IPS-NIHi7 (cell line): ENCODE results near the gene KCNQ5.
A peak's percentile ranks its signal among the peaks of the same experiment; 100 is the strongest.
"Not testable (repeated sequence)": the region's sequence is repeated elsewhere in the genome, so short reads cannot be mapped to it uniquely, and the experiment has no call there.

Experiments
- DNase-seq: peaks from one replicate; pipeline ENCODE4 v3.0.0; 2012; ENCODE audit warnings: mixed read lengths; ENCODE audit errors: extremely low spot score

Gene KCNQ5

DNA sequence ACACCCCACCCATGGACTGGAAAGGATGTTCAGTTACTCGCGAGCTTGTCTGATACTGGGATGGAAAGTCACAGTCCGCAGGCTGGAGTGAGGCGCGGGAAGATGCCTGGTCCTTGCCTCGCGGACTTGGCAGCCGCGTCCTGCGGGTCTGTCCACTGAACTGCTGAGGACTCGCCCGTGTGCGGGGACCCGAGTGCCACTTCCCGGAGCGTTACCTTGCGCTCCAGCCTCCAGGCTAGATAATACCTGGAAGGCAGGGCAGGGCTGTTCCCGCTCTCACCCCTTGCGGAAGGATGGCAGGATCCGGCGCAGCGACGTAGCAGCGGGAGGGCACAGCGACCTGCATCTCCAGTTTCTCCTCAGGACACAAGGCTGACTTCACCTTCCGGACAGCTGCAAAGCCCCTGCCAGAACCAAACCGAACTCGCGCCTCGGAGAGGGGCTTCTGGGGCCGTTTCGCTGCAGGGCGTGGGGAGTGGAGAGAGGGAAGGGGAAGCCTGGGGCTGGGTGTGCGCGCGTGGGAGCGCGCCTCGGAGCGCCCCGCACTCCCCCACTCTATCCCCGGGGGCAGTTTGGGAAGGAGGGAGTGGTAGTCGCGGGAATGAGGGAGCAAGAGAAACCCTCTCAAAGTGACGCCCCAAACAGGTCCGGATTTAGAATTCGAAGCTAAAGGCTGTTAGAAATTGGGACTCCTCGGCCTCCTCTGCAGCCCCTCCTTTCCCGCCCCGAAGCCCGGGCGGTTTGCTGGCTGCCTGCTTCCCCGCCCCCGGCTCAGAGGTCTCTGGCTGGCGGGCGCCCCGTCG, at the start of gene KCNQ5:
KCNQ5 (plus strand) TSS at position 774 of the 803 bp plus-strand sequence.
- peak; percentile 64 for DNase-seq

DNA sequence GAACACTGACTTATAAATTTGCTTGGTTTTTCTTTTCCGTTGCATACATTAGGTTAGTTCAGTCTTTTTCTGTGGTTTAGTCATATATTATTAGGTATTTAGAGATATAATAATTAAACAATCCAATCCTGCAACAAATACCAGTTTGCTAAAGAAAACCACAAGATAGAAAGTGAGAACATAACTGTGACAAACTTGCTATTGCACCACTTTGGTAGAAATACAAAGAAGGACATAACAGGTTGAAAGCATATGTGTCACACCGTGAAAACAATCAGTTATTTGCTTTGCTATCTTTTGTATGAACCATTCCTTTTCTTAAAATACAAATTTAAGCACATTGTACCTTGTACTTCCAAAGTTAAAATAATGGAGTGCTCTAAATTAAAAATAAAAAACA, 42.0 kb upstream of the KCNQ5 start:
- no peak for DNase-seq

DNA sequence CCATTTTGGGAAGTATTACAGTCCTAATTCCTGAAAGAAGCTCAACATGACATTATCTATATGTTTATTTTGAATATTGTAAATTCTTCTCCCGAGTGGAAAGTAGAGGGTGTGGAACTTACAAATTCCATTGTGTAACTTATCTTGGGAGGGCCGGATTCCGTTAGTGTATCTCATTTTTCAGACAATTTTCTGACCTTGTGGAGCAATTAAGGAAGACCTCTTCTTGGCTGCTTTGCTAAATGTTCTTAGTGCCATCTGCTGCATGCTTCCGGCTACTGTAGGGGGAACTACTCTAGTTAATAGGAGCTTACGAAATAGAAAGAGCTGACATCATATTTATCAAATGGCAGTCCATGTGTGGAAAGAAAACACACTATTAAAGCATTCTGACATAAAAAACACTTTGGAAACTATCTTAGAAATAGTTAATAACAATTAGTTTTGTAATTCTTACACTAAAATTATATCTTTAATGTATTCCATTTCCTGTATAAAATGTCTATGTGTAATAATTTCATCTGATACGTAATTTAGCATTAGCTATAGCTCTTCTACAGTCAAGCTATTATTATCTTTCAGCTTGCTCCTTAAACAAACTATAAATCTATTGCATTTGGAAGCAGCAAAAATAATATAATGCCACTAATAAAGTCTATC, 41.5 kb upstream of the KCNQ5 start:
- DNase-seq, result peak; percentile 51

GRCh38 chr6:72580950-72581349, 40.9 kb upstream of the KCNQ5 start:
- DNase-seq, result not testable (repeated sequence)

GRCh38 chr6:72588155-72588554, 33.7 kb upstream of the KCNQ5 start:
- no peak for DNase-seq

DNA sequence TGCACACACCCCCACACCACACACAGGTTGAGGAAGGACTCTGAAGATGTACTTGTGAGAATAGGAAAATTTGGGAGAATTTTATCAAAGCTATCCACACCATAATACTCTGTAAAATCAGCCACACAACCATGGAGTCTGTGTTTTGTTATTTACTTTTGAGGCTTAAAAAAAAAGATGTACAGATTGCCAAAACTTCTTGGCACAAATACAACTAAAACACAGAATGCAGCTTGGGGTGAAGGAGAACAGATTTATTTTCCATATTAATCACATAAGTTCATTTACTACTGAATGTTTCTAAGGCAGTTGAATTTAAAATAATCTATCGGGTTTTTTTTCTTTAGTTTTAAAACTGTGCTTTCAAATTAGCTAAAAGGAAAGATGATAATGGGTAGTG, 32.8 kb upstream of the KCNQ5 start:
- DNase-seq, result no peak

DNA sequence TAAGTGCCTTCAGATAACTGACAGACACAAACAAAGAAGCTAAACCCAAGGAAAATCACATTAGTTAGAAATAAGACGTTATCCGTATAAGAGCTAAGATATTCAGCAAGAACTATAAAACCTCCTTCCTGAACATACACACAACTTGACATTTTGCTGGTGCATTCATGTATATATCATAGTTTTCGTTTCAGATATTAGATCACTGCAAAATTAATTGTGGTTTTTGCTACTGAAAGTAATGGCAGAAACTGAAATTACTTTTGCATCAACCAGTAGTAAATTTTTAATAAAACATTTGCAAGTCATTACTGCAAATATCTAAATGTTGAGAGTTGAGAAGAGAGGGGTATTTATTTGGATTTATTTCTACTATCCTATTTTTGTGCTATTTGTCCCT, 26.1 kb upstream of the KCNQ5 start:
- no peak for DNase-seq

DNA sequence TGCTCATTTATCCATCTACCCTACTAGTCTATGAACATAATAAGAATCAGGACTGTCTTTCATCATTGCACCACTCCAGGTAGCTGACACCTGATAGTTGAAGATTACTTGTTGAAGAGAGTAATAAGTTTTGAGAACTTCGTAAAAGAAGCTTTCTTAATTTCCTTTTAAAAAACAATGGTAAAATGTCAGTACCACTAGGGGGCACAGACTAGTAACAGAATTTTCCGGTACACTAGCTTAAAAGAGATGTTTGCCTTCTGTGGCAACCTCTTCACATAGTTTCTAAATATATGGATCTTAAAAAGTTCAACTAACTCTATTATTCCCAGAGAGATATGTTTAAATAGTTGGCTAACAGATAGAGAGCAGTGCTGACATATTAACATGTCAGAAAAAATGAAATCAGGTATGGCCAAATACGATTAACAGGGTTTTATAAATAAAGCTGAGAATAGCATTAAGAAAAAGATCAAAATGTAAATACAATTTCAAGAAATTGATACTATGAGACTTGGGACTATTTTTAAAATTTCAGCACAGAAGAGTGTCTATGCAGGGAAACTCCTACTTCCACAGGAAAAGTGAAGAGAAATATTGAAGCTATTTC, 5.4 kb upstream of the KCNQ5 start:
- peak; percentile 14 for DNase-seq

DNA sequence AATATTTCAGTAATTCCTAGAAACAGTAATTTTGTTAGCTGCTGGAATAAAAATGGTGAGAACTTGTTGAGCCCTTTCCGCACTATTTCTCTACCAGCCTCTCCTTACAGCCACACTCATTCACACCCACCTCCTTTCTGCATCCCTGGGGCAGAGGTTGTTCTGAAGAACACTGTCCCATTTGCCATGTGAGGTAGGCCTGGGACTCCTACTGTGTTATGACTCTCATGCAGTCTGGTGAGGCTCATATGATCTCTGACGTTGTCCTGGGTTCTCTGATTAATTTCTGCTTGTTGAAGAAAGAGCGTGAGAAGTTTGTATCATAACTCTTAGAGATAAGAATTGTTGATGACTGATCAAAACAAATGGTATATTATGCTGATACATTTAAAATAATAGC, 4.1 kb upstream of the KCNQ5 start:
- no peak for DNase-seq

GRCh38 chr6:72619883-72620696, 1.8 kb upstream of the KCNQ5 start:
- peak; percentile 62 for DNase-seq

GRCh38 chr6:72620871-72621290, 983 bp upstream of the KCNQ5 start:
- no peak for DNase-seq

DNA sequence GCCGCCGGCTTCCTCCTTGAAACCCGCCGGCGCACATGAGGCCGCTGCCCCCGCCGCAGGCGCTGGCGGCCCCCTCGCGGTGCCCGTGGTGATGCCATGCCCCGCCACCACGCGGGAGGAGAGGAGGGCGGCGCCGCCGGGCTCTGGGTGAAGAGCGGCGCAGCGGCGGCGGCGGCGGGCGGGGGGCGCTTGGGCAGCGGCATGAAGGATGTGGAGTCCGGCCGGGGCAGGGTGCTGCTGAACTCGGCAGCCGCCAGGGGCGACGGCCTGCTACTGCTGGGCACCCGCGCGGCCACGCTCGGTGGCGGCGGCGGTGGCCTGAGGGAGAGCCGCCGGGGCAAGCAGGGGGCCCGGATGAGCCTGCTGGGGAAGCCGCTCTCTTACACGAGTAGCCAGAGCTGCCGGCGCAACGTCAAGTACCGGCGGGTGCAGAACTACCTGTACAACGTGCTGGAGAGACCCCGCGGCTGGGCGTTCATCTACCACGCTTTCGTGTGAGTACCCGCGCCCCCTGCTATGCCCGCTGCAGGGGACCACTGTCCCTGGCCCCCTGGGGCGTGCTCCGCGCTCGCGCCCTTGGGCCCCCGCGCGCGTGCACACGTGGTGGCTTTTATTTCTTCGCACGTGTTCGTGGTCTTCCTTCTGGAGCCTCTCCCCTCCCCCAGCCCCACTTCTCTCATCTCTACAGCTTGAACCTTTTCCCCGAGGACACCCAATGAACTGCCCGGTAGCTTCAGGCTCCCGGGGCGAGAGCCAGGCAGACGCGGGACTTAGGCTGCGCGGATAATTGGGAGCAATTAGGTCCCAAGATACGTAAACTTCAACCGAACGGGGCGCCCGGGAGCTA, 453 bp downstream of the KCNQ5 start:
- peak; percentile 46 for DNase-seq

DNA sequence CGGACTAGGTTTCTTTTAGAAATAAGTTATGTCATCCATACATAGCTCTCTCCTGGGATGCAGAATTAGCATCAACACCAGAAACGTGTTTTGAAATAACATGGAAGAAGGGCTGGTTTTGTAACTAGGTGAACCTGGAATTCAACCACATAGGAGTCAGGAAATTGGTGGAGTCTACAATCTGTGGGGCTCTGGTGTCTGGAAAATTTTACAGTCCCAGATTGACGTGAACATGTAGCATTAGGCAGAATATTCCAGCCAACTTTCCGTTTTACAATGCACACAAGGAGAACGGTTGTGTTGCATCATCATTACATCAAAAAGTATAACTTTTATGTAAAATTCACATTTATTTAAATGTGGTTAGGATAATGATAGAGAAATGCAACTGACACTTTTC, 1.9 kb downstream of the KCNQ5 start:
- DNase-seq, result no peak

- DNase-seq, result peak; percentile 24
Measured at GRCh38 chr6:72624557-72625160, 2.8 kb downstream of the KCNQ5 start.

- DNase-seq, result no peak
Measured at GRCh38 chr6:72626126-72626525, 4.3 kb downstream of the KCNQ5 start.

- no peak for DNase-seq
Measured at GRCh38 chr6:72627539-72627938, 5.7 kb downstream of the KCNQ5 start.

GRCh38 chr6:72631480-72631879, 9.6 kb downstream of the KCNQ5 start:
- no peak for DNase-seq

DNA sequence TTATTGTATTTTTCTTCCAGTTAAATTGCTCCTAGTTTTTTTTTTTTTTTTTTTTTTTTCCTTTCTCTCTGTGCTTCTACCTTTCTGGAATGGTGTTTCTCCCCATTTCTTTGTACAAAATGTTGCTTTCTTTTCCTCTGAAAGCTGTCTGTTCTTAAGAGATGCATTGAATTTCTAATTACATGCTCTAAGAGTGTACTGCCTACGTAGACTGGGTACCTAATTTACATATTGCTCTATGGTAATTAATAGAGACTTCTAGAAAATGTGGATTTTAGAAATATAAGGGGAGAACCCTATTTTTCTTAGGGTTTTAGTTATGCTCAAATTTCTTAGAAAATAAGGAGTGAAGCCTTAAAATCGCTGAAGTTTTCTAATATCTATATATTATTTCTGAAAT, 13.8 kb downstream of the KCNQ5 start:
- no peak for DNase-seq

DNA sequence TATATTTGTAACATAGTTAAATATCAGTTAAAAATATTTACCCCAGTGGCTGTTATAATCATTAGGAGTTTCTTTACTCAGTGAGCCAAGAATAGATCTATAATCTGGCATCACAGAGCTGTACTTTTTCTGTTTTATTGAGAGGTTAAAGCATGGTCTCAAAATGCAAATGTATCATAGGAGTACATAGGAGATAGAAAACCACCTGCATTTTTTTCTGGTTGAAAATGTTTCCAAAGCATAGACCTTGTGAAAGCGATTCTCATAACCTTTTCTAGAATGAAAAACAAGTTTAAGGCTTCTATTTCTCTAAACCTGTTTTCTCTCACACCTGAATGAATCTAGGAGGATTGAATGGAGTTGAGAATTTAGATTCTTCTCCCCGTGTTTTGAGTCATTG, 14.4 kb downstream of the KCNQ5 start:
- DNase-seq, result no peak

DNA sequence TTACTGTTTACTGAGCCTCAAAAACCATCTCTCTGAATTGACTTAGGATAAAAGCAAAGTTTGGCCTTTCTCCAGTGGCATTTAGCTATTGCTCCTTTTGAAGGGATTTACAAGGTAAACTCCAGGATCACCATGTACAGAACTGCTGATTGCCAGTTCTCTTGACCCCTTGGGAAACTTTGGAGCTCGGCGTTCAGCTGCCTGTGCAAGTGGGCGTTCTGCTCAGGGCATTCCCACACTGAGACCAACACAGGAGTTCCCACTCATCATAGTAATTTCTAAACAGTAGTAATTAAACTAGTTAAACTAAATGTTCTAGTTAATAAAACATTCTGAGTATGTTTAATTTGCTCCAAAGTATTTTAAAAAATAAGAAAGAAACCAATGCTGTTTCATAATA, 14.9 kb downstream of the KCNQ5 start:
- DNase-seq, result no peak
